Hypothalamus (tissue), 51 donors: ENCODE results near the gene MBOAT2.
"Not testable (repeated sequence)": the region's sequence is repeated elsewhere in the genome, so short reads cannot be mapped to it uniquely, and the experiment has no call there.

ENCODE experiments used
- DNase-seq, 51 donors: peaks; one replicate each; lab custom pipeline; 2025; lab: John Stamatoyannopoulos, UW

The MBOAT2 gene, protein sequence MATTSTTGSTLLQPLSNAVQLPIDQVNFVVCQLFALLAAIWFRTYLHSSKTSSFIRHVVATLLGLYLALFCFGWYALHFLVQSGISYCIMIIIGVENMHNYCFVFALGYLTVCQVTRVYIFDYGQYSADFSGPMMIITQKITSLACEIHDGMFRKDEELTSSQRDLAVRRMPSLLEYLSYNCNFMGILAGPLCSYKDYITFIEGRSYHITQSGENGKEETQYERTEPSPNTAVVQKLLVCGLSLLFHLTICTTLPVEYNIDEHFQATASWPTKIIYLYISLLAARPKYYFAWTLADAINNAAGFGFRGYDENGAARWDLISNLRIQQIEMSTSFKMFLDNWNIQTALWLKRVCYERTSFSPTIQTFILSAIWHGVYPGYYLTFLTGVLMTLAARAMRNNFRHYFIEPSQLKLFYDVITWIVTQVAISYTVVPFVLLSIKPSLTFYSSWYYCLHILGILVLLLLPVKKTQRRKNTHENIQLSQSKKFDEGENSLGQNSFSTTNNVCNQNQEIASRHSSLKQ

DNA sequence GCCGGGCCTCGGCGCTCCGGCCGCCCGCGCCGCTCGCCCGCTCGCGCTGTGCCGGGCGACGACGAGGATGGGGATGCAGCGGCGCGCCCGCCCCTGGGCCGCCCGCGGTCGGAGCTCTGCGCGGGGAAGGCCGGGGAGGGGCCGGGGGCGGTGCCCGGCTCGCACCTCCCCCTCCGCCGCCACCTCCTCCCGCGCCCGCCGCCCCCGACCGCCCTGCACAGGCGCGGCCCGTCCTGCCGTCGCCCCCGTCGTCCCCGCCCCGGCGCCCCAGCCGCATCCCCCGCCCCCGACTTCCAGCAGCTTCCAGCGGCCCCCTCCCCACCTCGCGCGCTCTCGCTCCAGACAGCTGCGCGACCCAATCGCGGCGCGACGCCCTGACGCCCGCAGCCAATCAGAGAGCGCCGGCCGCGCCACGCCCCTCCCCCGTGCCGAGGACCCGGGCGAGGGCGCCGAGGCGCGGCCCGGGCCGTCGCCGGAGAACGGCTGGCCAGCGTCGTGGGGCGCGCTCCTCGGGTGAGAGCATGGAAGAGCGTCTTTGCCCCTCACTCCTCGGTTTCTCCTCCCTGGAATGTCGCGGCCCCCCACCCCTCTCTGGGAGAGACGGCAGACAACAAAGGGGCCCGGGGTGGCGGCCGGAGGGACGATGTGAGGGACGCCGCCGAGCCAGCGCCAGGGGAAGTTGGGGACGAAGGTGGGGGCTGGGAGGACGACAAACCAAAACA is at the start of gene MBOAT2:
TSS of gene MBOAT2 (minus strand) at position 69 of the 722 bp plus-strand sequence. CDS start 70 bp downstream, outside the sequence.
- peak; percentile 20 to 95 (median 89) for DNase-seq

DNA sequence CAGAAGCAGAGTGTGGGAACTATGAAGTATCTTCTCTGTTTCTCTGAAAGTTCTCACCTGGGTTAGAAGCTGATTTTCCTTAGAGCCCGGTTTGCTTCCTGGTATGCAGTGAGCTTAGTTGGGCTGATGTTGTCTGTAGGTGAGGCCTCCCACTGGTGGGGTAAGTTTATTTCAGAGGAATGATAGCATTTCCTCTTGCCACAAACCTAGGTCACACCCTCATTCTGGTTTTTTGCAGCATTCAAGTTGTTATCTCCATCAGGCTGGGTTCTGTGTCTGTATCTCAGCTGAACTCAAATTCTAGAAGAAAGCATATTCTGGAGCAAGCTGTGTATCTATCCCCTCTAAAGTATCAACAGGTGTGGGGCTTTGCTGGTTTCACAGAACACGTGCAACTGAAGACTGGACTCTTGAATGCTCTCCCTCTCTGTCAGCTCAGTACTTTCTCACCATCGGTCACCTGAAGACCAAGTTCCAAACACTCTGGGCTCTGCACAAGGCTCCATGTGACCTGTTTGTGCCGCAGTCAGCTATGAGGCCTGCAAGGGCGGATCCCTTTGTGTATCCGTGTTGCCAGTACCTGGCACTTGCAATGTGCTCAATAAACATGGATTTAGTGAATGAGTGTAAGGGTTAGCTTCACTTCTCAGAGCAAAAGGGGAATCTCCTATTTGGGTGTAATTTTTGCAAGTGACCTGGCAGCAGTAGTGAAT is 49.5 kb upstream of the MBOAT2 start:
- DNase-seq = no peak

DNA sequence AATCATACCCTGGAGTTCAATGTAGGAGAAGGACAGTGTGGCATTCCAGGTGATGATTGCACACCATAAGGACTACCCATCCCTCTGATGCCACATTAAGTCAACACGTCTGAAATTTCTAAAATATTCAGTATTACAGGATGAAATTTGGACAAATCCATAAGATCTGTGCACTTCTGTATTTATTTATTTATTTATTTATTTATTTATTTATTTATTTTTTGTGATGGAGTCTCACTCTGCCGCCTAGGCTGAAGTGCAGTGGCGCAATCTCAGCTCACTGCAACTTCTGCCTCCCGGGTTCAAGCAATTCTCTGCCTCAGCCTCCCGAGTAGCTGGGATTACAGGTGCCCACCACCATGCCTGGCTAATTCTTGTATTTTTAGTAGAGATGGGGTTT is 48.0 kb upstream of the MBOAT2 start:
- not testable (repeated sequence) for DNase-seq

DNA sequence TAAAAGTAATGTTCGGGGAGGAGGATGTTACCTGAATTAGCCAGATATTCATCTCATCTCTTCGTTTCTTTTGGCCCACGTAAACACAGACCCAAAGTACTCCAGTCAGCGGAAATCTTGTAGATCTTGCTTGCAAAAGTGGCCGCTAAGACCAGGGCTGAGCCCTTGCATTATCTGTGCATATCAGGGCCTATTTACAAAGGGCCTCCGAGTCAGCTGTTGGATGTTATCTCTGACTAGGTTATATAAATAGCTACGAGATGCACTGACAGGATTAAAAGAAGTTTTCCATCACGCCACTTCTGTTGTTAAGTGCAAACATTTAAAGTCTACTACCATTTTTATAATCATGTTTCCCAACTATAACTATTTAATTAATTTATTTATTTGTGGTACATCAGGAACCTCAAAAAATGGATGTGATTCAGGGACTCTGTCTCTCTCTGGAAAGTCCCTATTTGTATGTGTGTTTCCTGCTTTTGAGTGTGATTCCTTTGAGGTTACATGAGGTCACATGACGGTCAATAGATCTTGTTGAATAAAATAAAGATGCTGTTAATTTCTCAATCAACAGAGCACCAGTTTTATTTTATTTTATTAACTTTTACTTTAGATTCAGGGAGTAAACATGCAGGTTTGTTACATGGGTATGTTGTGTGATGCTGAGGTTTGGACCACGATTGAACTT is 46.8 kb upstream of the MBOAT2 start:
- DNase-seq = no peak

DNA sequence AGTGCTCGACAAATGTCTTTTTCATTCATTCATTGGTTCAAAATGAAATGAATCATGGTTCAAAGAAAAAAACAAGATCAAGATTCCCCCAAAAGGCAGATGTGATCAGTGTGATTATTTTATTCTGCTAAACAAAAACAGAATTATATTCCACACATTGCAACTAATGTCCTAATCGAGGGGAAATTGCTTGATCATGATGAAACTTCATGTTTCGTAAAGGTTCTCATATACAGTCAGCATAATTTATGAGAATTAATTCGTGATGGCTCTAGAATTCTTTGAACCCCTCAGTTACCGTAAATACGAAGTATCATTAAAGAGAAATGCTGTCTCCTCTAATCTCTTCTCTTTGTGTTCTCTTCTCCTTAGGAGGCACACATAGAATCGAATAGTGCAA is 42.1 kb upstream of the MBOAT2 start:
- DNase-seq = no peak

DNA sequence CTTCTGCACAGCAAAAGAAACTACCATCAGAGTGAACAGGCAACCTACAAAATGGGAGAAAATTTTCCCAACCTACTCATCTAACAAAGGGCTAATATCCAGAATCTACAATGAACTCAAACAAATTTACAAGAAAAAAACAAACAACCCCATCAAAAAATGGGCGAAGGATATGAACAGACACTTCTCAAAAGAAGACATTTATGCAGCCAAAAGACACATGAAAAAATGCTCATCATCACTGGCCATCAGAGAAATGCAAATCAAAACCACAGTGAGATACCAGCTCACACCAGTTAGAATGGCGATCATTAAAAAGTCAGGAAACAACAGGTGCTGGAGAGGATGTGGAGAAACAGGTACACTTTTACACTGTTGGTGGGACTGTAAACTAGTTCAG is 40.0 kb upstream of the MBOAT2 start:
- DNase-seq = not testable (repeated sequence)

DNA sequence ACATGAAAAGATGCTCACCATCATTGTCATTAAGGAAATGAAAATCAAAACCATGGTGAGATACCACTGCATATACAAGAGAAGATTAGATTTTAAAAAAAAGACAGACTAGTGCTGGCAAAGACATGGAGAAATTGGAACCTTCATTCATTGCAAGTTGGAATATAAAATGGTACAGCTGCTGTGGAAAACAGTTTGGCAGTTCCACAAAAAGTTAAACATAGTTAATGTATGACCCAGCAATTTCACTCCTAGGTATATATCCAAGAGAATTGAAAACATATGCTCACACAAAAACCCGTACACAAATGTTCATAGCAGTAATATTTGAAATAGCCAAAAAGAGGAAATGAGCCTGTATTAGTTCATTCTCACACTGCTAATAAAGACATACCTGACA is 33.7 kb upstream of the MBOAT2 start:
- DNase-seq = no peak

DNA sequence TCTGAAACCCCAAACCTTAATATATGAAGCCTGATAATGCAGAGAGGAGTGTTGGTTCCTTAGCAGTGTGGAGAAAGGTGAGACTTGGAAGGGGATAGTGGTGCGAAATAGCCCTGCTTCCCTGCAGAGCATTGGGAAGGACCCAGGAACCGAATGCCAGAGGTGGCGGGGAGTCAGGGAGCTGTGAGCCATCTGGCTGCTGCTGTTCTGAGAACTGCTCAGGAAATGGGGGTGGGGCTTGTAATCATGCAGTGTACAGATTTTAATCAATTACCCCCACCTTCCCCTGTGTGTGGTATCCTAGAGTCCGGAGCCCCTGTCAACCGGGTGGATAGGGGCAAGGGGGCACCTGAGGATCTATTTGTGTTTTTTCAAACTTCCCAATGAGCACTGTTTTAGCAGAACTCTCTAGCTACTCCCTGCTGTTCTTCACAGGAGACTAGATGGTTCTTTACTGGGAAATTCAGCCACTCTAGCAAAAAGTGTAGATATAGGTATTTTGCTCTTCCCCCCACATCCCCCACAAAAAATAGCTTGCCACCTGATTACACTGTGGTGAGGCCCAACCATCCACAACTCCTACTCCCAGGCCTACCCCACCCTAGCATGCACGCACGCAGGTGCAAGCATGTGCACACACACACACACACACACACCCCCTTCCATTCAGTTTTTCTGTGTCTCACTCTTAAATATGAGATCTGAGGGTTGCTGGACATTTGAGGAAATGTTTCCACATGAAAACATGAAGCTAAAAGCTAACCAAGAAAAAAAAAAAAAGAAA is 30.1 kb upstream of the MBOAT2 start:
- DNase-seq = no peak

DNA sequence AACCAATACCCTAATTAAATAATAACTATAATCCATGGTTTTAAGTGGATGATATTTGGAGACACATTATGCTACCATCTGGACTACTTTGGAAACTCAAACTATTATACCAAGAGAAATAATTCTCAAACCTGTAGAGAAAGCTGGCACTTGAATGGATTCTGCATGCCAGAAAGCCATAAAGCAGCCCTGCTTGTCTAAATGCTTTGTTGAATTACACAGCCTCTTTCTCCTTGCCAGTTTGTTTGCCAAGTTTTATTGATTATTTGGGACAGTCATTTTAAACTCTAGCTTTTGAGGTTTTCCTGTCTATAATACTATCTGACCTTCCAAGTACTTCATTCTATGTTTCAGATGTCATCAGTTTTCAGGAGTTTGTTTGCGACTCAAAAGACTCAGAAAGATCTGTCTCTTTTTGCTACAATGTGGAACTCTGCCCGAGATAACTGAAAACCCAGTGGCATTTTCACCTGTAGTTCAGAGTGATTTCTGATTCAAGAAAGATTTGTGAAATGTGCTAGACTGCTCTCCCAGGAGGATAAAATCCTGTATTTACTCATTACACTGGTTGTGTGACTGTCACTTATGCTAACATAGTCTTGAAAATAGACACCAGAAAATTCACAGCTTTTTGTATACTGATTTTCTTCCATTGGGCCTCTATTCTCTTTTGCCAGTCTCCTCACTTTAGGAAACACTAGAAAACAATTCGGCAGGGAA is 29.2 kb upstream of the MBOAT2 start:
- DNase-seq = no peak

DNA sequence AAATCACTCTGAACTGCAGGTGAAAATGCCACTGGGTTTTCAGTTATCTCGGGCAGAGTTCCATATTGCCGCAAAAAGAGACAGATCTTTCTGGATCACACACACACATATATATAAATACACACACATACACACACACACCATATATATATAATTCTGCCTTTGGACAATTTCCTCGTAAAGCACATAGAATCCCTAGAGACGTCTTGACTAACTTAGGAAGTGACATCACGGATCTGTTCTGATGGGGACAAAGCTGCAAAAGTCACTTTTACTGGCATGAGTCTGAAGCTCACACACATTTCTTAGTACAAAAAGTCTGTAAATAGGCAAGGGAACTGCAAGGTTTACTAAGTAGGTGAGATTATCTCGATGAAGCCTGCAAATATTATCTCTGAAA is 28.6 kb upstream of the MBOAT2 start:
- DNase-seq = no peak

DNA sequence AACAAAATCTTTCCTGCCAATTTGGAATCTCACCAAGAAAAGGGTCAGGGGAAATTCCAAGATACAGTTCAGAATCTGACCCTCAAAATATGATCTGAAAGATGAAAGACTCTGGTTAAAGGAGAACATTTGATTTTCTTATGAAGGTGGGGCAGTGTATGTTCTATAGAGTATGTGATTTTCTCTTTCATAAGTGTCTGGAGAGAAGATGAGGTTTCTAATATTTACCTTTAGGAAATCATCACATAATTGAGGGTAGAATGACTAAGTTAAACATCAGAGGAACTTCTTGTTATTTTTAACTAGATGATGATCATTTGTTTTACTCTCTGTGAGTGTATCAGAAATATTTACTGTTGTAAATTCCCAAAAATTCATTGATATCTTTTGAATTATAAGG is 27.8 kb upstream of the MBOAT2 start:
- no peak for DNase-seq

DNA sequence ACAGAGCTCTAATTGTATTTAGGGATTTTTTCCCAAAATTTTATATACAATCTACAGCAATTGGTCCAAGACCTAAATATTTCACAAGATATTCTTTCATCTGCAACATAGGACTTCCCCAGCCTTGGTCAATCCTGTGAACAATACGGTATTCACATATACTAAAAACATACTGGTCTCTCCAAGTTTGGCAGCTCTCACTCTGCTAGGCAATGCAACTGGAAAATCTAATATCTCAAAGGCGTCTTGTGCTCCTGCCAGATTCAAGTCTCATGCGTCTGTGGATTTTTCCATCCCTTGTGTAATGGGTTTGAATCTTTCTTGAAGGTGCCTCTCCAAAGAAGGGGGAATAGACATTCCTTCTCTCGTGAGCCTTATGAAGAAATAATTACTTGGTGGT is 27.4 kb upstream of the MBOAT2 start:
- no peak for DNase-seq

DNA sequence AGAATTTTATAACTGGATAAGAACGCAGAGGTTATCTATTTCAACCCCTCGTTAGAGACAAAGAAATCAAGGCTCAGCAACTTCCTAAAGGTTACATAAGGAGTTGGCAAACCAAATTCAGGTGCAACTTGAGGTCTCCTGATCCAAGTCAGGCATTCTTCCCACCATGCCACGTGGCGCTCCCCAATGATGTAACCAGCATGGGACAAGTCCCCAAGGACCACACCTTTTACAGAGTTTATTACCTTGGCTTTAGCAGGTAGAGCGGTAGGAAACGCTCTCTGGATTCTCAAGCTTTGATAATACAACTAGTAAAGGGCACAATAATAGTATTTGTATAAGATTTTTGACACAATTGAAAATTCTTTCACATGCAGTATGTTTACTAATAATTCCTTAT is 26.7 kb upstream of the MBOAT2 start:
- DNase-seq = no peak

DNA sequence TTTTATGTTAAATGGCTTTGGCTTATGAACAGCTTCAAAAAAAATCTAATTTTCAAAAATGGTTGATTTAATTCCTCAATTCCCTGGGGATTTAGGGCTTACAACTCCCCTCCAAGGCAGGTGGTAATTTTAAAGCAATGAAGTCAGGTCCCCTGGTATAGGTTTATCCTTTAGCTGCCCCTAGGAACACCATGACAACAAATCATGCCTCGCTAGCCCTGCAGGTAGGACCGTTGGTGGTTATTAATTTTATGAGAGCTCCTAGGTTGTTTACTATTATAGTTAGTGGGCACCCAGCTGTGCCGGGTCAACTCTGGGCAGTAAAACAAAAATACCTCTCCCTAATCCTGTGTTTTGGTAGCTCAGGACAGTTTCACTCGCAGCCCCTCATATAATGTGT is 26.2 kb upstream of the MBOAT2 start:
- no peak for DNase-seq

DNA sequence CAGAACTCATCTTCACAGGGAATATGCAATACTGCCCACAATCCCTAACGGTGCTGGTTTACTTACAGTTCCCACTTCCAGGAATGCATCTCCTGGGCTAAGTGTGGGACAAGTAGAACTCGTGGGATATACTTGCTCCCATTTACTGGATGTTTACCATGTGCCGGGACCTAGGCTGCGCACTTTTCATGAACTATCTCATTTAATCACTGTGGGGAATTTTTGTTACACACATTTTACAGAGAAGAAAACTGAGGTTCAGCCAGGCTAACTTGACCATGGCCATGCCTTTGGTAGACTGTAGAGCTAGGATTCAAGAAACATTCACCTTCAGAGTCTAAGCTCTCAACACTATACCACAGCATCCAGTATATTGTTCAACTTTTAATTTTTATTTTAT is 24.4 kb upstream of the MBOAT2 start:
- no peak for DNase-seq

DNA sequence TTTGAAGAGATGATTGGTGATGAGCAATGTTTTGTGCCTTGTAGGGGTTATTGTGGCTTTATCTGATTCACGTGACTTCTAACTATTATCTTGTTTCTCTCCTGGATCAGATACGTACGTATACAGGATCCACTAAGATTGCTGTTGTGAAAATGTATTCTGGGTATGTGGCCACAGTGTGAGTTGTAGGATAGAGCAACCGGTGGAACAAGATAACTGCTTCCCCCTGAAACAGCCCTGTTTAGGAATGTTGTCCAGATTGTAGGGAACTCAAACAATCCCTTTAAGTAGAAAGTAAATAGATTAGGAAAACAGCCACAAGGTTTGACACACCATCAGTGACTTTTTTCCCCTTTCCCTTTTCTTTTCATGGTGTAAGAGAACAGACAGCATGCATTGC is 22.3 kb upstream of the MBOAT2 start:
- DNase-seq = no peak

DNA sequence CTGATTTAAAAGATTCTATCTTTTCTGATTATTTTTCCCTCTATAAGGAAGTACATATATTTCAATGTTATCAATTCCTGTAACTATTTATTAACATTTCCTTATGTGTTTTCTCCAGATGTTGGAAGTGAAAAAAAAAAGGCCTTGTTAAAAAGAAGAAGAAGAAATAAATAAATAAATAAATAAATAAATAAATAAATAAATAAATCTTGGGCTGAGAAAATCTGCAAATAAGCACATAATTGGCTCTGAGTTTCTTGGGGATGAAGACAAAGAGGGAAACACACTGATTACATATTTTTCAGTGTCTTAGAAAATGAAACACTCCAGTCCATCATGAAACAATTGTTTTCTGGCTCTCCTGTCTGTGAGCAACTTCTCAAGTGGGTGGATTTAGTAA is 21.1 kb upstream of the MBOAT2 start:
- no peak for DNase-seq

DNA sequence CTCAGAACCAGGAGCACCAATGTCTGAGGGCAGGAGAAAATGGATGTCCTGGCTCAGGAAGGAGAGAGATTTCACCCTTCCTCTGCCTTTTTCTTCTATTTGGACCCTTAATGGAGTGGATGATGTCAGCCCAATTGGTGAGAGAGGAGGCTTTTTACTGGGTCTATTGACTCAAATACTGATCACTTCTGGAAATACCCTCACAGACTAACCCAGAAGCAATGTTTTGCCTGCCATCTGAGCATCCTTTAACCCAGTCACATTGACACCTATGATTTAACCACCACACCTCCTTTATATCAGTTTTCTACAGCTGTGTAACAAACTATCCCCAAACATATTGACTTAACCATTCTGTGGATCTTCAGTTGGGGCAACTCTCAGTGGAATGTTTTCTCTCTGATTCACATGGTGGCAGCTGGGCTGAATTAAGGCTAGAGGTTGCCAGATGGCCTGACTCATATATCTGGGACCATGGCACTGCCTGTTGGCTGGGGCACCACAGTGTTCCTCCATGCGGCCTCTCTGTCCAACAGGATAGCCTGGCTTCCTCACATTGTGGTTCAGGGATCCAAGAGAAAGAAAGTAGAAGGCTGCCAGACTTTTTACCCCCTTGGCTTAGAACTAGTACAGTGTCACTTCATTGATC is 18.2 kb upstream of the MBOAT2 start:
- DNase-seq = no peak

DNA sequence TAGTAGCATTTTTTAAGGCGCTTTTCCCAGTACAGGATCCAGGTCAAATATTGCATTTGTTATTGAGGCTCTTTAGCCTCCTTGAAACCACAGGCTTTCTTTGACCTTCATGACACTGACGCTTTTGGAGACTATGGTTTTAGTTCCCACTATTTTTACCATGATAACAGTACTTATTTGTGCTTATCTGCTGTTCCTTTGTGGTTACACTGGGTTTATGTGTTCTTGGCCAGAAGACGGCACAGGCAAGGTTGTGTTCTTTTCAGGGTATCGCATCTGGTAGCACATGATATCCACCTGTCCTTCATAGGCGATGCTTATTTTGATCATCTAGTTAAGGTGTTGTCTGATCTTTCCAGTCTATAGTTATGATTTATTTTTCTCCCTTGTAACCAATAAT is 16.8 kb upstream of the MBOAT2 start:
- DNase-seq = no peak
